Stomach (tissue), 9 donors: Measurements from ENCODE around the gene TRNT1. TPM values are rescaled to one million over a fixed set of nuclear protein-coding genes. Genes with fewer than 3 reads are reported as not detected.

ENCODE experiments used
- DNase-seq, 2 donors: peaks; one replicate each; pipeline versions ENCODE4 v3.0.0 to v3.0.0-alpha.2; 2013 to 2019
- H3K27ac ChIP-seq, 5 donors: fragments of 200-600 bp in 4 of 5; sonication (generic) in 4 of 5; one replicate each; pipeline ENCODE4 v1.5.1; 2013 to 2019; ENCODE audit warnings: mild to moderate bottlenecking in 1 of 5, moderate library complexity in 1 of 5
- H3K27me3 ChIP-seq, 3 donors: fragments of 200-600 bp; sonication (generic); one replicate each; pipeline ENCODE4 v1.5.1; 2017 to 2019; ENCODE audit warnings: mixed run types in 1 of 3
- H3K36me3 ChIP-seq, 4 donors: fragments of 200-600 bp; sonication (generic); 1 replicate in 3 of 4; 2 replicates in 1 of 4; pipeline ENCODE4 v1.5.1; 2016 to 2019
- H3K4me1 ChIP-seq, 4 donors: fragments of 200-600 bp; sonication (generic); one replicate each; pipeline ENCODE4 v1.5.1; 2016 to 2019
- H3K4me3 ChIP-seq, 4 donors: fragments of 200-600 bp; sonication (generic) in 3 of 4; one replicate each; pipeline ENCODE4 v1.5.1; 2016 to 2019; ENCODE audit warnings: mild to moderate bottlenecking in 1 of 4
- H3K9me3 ChIP-seq, 4 donors: fragments of 200-600 bp; sonication (generic); one replicate each; pipeline ENCODE4 v1.5.1; 2016 to 2019
- CTCF ChIP-seq, 7 experiments: fragments of 450-650 bp in 4 of 7; fragments of 200-600 bp in 3 of 7; sonication (generic) in 3 of 7; IDR thresholded peaks; one replicate each; pipeline ENCODE4 v1.5.1; 2016 to 2019; ENCODE audit warnings: antibody characterized with exemption in 7 of 7, control low read depth in 2 of 7, mild to moderate bottlenecking in 1 of 7
- EP300 ChIP-seq: sonication (generic); formaldehyde crosslinking; IDR thresholded peaks from one replicate; pipeline ENCODE4 v1.6.1; 2017; ENCODE audit warnings: antibody characterized with exemption
- POLR2A ChIP-seq, 4 donors: fragments of 450-650 bp; IDR thresholded peaks; one replicate each; pipeline ENCODE4 v1.6.1; 2016; ENCODE audit warnings: antibody characterized with exemption in 4 of 4, control low read depth in 2 of 4, mild to moderate bottlenecking in 1 of 4, moderate library complexity in 1 of 4
- POLR2AphosphoS5 ChIP-seq, 3 donors: sonication (generic); formaldehyde crosslinking; IDR thresholded peaks; one replicate each; pipeline ENCODE4 v1.6.1; 2016; ENCODE audit warnings: antibody characterized with exemption in 3 of 3
- WGBS, 5 donors: extraction: QIAGEN DNeasy Blood & Tissue Kit in 3 of 5; methylation state at CpG; one replicate each; pipeline versions ENCODE4 v1.1.5 to v1.1.7; 2013 to 2018; 5-methylcytosine and 5-hydroxymethylcytosine counted together
- intact Hi-C: fragments of 100-400 bp; cut with DNase I; formaldehyde crosslinking; loops from one replicate; pipeline ENCODE4 v1.15.1; 2023; ENCODE audit warnings: low total_unique reads
- polyA plus RNA-seq, 3 donors: library from polyadenylated mRNA; stranded (reverse); fragments of 200-250 nt; gene quantifications; one replicate each; pipeline ENCODE4 v1.2.3, GENCODE V29; 2013
- total RNA-seq, 5 donors: library from RNA; depleted of rRNA; stranded (reverse); fragments of >200 nt; gene quantifications; one replicate each; pipeline versions ENCODE4 v1.1.0 to v1.2.3, GENCODE V29; 2014 to 2016
- donor health status: healthy with polysubstance abuse.
- donor health status: Bipolar disorder and iron deficiency.
- donor health status: healthy.

Gene TRNT1
- total and polyA plus RNA-seq, 8 donors: 5.4 to 33.0 (median 14.7) TPM

DNA sequence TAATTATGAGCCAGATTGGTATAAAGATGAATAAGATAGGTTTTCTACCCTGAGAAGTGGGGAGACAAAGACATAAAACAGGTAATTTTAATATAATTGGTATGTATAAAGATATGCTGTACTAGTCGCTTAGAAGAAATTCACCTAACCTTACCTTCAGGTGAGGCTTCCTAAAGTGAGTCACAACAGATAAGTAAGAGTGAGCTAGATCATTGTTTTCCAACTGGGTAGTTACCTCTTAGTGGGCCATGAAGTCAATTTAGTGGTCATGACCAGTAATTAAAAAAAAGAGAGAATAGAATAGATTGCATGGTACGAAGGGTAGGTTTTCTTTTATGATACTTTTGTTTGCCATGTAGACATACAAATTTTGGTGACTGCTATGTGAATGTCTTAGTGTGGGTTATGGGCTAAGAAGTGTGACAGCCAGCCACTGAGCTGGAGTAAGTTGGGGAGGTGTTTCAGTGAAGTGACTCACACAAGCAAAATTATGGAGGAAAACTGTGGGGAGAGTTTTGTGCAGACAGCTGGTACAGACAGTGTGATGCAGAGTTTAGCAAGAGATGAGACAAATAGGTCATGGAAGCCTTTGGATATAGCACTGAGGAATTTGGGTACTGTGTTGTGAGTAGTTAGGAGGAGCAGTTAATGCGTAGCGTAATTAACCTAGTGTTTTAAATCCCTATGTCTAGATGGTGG is 8.2 kb downstream of the TRNT1 start:
- TF ChIP-seq CTCF (IDR thresholded peaks at IDR 0.05) (no peak), POLR2A (IDR thresholded peaks at IDR 0.05) (no peak), EP300 (no peak), POLR2AphosphoS5 (IDR thresholded peaks at IDR 0.05) (no peak)
- H3K27ac ChIP-seq: no peak overlapping the region
- H3K36me3 ChIP-seq: peaks cover 14 to 59% (median 49%) of the 10 kb centered on the region in 4 donors
- 91 to 93% (median 93%) methylated on average over 4 of the region's 4 CpGs for WGBS, 5 donors
- no peaks in the 10 kb centered on the region for H3K27me3 ChIP-seq
- H3K9me3 ChIP-seq: no peaks in the 10 kb centered on the region
- intact Hi-C loops: no loop called here
- no peak overlapping the region for H3K4me3 ChIP-seq
- no peak for DNase-seq
- H3K4me1 ChIP-seq: peaks cover 0 to 29% (median 14%) of the 10 kb centered on the region in 4 donors

GRCh38 chr3:3137526-3137925 is 10.8 kb downstream of the TRNT1 start:
- 79 to 90% (median 82%) methylated on average over 6 of the region's 6 CpGs for WGBS, 5 donors
- intact Hi-C loops: no loop called here
- H3K9me3 ChIP-seq: no peaks in the 10 kb centered on the region
- no peaks in the 10 kb centered on the region for H3K27me3 ChIP-seq
- no peak overlapping the region for H3K4me3 ChIP-seq
- H3K4me1 ChIP-seq: peaks cover 0 to 27% (median 13%) of the 10 kb centered on the region in 4 donors
- no peak overlapping the region for H3K27ac ChIP-seq
- DNase-seq: no peak
- peaks cover 18 to 72% (median 61%) of the 10 kb centered on the region in 4 donors for H3K36me3 ChIP-seq
- TF ChIP-seq EP300 (no peak), CTCF (IDR thresholded peaks at IDR 0.05) (no peak), POLR2A (IDR thresholded peaks at IDR 0.05) (no peak), POLR2AphosphoS5 (IDR thresholded peaks at IDR 0.05) (no peak)

- TF ChIP-seq POLR2A (IDR thresholded peaks at IDR 0.05): no peak
- DNase-seq: no peak
- no peaks in the 10 kb centered on the region for H3K9me3 ChIP-seq
- intact Hi-C loops: no loop called here
- no peak overlapping the region for H3K27ac ChIP-seq
- no peaks in the 10 kb centered on the region for H3K27me3 ChIP-seq
- no peak overlapping the region for H3K4me3 ChIP-seq
- no peaks in the 10 kb centered on the region for H3K4me1 ChIP-seq
- H3K36me3 ChIP-seq: peaks cover 30 to 100% (median 98%) of the 10 kb centered on the region in 4 donors
These were observed 15.2 kb downstream of the TRNT1 start for GRCh38 chr3:3141939-3142338.

GRCh38 chr3:3145831-3146230 is 19.1 kb downstream of the TRNT1 start:
- Histone ChIP-seq H3K4me1 (peaks cover 0 to 18% (median 7%) of the 10 kb centered on the region in 4 donors), H3K9me3 (no peaks in the 10 kb centered on the region), H3K36me3 (peaks cover 41 to 100% (median 98%) of the 10 kb centered on the region in 4 donors), H3K27me3 (no peaks in the 10 kb centered on the region), H3K27ac (no peak overlapping the region), H3K4me3 (no peak overlapping the region)
- intact Hi-C loops: no loop called here
- WGBS, 5 donors: 87 to 95% (median 90%) methylated on average over 8 of the region's 8 CpGs
- TF ChIP-seq POLR2A (IDR thresholded peaks at IDR 0.05) (no peak), CTCF (IDR thresholded peaks at IDR 0.05) (no peak), EP300 (no peak), POLR2AphosphoS5 (IDR thresholded peaks at IDR 0.05) (no peak)
- no peak for DNase-seq

- intact Hi-C loops: no loop called here
- Histone ChIP-seq H3K4me1 (peaks cover 0 to 26% (median 12%) of the 10 kb centered on the region in 4 donors), H3K27me3 (no peaks in the 10 kb centered on the region), H3K27ac (no peak overlapping the region), H3K36me3 (peaks cover 62 to 100% (median 100%) of the 10 kb centered on the region in 4 donors), H3K4me3 (no peak overlapping the region), H3K9me3 (no peaks in the 10 kb centered on the region)
- DNase-seq: no peak
- WGBS, 5 donors: 27 to 61% (median 45%) methylated on average over 1 of the region's 1 CpG
- TF ChIP-seq POLR2A (IDR thresholded peaks at IDR 0.05) (no peak), CTCF (IDR thresholded peaks at IDR 0.05) (no peak), POLR2AphosphoS5 (IDR thresholded peaks at IDR 0.05) (no peak), EP300 (no peak)
These were observed 22.8 kb downstream of the TRNT1 start for GRCh38 chr3:3149560-3149959.
